GM18505 (cell line): Measurements from ENCODE around the gene EMILIN3.
A peak's percentile ranks its signal among the peaks of the same experiment; 100 is the strongest.

ENCODE experiments used
- ATAC-seq: cut with Tn5 transposase; IDR thresholded peaks from one replicate; pipeline ENCODE4 v1.9.1; 2021; ENCODE audit not compliant: unreplicated experiment
- POLR2A ChIP-seq: IDR thresholded peaks from 4 replicates; pipeline ENCODE4 v1.6.1; 2011; ENCODE audit warnings: borderline replicate concordance; ENCODE audit not compliant: insufficient read depth, insufficient read length; ENCODE audit errors: extremely low read depth

EMILIN3 gene

DNA sequence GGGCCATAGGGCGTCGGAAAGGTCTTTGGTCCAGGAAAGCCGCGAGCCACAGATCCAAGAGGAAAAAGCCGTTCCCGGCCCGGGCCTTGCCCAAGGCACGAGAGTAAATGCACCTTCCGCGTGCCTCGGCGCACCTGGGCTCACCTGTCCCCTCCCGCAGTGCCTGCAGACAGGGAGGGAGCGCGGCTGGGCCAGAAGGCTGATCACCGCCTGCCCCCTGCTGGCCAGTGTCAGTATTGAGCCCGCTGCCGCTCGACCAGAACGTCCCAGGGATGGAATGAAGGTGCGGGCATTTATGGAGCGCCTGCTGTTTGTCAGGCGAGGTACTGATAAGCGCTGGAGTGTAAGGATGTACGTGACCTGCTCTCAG, 26.7 kb downstream of the EMILIN3 start:
- peak; percentile 73 for ATAC-seq
- no peak for TF ChIP-seq POLR2A

DNA sequence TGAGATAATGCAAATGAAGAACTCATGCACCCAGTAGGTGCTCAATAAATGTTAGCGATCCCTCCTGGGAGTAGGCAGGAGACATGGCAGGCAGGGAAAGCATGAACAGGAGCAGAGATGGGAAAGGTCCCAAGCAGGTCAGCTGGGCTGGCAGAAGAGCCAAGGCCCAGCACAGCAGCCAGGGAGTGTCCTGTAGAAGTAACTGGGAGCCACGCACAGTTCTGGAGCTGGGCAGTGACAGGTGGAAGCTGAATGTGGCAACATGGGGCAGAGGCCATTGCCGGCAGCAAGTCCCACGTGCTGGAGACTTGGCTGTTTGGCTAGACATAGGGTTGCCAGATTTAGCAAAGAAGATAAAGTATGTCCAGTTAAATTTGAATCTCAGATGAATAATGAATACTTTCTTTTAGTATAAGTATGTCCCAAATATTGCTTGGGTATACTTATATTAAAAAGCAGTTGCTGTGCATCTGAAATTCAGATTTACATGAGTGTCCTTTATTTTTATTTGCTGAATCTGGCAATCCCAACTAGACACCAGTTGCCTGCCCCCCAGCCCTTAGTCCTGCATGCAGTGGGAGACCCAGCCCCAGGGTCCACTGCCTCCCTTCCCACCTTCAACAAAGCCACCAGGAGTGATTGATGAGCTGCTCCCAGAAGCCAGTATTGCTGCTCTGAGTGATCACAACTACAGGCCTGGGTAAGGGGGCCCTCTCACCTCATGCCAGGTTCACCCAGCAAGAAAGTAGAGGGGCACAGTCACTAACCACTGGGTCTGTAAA, 29.7 kb downstream of the EMILIN3 start:
- no peak for ATAC-seq
- TF ChIP-seq POLR2A: no peak

DNA sequence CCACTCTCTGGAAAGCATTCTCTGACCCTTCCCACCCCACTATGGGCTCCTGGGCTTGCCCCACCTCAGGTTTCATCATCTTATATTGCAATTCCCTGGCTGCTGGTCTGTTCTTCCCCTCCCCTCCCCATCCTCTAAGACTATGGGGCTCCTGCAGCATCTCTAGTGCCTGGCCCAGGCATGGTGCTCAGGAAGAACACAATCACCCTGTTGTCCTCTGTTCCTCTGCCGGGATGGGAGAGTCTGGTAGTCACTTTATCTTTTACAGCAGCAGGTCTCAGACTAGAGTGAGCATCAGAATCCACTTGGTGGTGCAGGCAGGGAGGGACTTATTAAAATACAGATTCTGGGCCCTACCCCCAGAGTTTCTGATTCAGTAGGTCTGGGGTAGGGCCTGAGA, 31.0 kb downstream of the EMILIN3 start:
- ATAC-seq: no peak
- TF ChIP-seq POLR2A: no peak

DNA sequence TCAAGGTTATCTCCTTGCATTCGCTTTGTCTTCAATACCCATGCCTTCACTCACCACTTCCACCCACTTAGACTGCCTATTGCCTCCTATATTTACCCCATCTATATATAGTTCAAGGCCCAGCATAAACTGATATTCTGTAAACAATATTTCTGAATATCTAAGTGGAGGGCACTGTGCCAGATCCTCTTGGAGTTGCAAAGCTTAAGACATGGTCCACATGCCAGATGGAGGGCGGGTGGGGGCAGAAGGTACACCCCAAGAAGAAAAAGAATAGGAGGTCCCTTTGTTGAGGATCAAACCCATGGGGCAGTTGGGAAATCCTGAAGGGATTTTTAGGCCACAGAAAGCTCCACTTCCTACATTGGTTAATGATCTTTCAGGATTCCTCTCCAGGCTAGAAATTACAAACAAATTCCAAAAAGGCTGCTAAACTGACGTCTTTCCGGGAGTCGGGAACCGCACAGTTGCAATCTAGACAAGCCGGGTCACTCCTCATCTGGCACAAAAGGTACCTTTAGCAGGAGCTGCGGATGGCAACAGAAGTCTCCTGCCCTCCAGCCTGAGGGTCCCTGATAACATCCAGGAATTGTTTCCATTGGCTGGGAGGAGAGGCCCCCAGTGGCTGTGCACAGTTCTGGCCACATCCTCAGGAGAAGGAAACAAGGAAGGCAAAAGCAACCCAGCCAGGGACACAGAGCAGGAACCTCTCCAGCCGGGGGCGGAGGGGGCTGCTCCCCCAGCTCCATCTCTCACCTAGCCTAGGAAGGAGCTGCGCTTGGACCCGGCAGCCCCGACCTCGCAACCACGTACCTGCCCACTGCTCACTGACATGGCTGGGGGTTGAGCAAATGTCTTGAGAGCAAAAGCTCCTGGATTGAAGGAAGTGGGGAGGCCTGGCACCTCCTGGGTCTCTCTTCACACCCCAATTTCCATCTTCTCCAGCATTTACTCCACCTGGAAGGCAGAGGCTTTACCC, 31.9 kb downstream of the EMILIN3 start:
- no peak for ATAC-seq
- TF ChIP-seq POLR2A: no peak

DNA sequence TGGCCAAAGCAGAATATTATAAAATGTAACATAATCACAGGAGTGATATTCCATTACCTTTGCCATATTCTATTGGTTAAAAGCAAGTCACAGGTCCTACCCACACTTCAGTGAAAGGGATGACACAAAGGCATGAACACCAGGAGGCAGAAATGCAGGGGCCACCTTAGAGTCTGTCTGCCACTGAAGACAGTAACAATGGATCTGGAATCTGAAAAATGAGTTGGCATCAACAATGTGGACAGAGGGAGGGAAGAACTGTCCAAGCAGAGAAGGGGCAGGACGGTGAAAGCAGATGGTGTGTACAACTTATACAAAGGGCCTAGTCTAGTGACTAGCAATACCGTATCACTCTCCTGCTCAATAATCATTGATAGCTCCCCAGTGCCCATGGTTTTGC, 32.6 kb downstream of the EMILIN3 start:
- TF ChIP-seq POLR2A: no peak
- no peak for ATAC-seq

DNA sequence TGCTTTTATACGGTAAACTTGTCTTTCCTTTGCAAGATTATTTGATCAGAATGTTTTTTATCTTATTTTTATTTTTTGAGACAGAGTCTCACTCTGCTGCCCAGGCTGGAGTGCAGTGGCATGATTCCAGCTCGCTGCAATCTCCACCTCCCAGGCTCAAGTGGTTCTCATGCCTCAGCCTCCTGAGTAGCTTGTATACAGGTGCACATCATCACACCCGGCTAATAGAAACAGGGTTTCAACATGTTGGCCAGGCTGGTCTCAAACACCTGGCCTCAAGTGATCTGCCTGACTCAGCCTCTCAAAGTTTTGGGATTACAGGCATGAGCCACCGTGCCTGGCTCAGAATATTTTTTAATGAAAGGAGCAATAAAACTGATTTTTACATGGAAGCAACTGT, 34.9 kb downstream of the EMILIN3 start:
- no peak for ATAC-seq
- TF ChIP-seq POLR2A: no peak

DNA sequence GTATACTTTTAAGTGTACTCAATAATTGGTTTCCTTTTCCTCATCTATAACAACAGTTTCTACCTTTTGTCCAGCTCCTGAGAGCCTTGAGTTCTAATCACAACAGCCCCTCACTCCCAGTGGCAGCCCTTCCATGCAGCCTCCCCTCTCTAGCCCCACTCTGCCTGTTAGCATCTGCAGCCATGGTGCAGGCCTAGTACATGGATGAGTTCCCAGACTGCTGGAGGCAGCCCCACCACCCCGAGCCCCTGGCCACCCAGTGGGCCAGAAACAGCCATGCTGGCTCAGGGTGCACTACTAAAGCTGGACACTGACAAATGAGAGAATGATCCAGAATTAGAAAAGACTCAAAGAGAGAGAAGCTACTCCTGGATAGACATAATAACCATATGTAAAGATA, 35.7 kb downstream of the EMILIN3 start:
- no peak for ATAC-seq
- no peak for TF ChIP-seq POLR2A

DNA sequence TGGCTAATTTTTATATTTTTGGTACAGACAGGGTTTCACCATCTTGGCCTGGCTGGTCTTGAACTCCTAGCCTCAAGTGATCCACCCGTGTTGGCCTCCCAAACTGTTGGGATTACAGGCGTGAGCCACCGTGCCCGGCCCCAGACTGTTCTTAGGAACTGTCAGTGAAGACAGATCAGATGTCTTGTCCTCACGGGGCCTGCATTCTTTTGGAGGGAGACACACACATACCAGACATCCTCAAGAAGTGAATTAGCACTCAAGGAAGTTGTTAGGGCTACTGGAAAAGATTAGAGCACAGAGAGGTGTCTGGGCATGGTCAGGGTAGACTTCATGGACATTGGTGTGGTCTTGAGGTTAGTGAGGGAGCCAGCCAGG, 36.3 kb downstream of the EMILIN3 start:
- no peak for TF ChIP-seq POLR2A
- no peak for ATAC-seq

DNA sequence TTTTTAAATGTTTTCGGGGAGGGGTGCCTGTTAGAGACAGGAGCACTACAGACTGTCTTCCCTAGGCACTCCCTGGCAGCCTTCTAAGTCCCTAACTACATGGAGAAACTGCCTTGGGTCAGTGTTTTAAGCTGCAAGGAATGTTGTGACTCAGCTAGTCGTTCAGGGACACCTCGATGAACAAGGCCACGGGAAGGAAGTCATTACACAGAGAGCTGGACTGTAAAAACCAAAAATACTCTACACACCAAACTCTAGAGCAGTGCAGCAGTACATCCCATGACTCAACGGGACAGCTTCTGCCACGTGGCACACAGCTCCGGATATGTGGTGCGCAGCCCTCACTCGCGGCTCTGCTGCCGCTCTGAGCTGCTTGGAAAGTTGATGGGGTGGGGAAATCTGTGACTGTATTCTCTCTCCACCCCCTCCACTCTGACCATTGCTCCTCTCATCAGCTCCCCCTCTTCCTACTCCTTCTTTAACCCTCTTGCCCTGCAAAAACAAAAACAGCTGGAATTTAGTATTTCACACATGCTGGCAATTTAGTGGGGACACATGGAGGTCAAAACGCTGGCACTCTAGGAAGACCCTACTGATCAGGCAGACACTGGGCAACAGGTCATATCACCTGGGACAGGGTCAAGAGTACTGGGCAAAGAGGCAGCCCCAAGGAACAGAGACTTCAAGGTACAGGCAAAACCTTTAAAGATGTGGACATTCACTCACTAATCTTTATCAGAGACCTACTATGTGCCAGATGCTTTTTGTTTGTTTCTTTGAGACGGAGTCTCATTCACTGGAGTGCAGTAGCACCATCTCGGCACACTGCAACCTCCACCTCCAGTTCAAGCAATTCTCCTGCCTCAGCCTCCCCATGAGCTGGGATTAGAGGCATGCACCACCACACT, 36.9 kb downstream of the EMILIN3 start:
- ATAC-seq: peak; percentile 93

DNA sequence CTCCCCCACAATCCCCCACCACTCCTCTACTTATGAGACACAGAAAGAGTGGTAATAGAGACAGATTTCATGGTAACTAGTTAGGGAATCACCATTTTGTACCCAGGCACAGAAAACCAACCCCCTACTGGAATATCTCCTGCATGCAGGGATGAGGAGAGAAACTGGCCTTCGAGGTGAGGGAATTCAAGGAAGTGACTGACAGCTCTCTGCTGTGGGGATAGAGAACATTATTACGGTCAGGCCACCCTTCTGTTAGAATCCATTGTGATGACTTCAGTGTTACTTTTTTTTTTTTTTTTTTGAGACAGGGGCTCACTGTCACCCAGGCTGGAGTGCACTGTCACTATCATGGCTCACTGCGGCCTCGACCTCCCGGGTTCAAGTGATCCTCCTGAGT, 39.4 kb downstream of the EMILIN3 start:
- TF ChIP-seq POLR2A: no peak
- ATAC-seq: no peak

More for the DNA sequence above, 36.9 kb downstream of the EMILIN3 start:
- TF ChIP-seq POLR2A: no peak

DNA sequence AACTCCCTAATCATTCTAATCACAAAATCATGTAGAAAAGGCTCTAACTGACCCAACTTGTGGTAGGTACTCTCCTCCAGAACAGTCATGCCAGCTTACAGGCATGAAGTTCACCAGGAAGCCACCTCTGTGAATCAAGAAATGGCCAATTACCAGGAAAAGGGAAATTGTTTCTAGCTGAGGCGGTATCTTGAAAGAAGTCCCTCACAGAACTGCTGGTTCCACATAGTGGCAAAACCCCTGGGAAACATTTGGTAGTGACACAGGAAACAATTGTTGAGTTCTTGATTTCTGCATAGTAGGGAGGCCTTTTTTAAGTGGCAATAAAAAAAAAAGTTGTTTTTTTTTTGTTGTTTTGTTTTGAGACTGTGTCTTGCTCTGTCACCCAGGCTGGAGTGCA, 45.6 kb downstream of the EMILIN3 start:
- TF ChIP-seq POLR2A: no peak
- no peak for ATAC-seq

DNA sequence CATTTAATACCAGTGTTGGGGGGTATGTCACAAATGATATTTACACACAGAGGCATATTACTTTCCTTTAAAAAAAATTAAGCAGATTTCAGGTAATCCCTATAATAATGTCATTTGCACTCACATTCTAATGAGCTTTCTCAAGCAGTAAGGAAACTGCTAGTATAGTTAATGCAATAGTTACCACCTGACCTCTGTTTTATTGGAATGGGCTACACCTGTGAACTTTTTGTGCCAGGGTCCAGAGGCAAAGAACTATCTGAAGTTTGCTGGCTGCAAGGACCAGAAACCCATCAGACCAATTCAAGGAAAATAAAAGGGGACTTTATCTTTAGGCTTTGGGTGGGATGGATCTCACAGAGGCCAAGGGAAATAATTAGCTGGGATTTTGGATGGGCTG, 46.2 kb downstream of the EMILIN3 start:
- TF ChIP-seq POLR2A: no peak
- no peak for ATAC-seq

DNA sequence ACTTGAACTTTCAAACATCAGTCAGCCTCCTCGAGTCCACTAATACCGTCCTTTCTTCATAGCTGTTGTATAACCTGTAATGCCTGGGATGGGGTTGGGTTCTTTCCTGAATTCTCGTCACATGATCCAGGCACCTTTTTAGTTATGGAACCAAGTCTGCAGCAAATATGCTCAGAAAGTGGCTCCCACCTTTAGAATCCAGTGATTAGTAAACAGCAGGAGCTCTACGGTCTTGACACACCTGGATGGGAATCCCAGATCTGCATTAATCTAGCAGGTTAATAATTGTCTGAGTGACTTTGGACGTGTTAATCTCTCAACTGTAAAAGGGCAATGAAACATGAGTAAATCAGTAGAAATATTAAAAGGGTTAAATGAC, 48.4 kb downstream of the EMILIN3 start:
- TF ChIP-seq POLR2A: no peak
- no peak for ATAC-seq
